Panc1 (cell line): ENCODE data around the gene UBE2J1.

Experiments
- TF ChIP-seq, protein P1 (sequence below): fragments of 450-650 bp; IDR thresholded peaks from 2 replicates; pipeline ENCODE4 v1.5.1; 2017; ENCODE audit warnings: mild to moderate bottlenecking
- TF ChIP-seq, protein P2 (sequence below), 2 experiments: IDR thresholded peaks; 2 replicates each; pipeline ENCODE4 v1.6.1; 2011 to 2012; ENCODE audit warnings: low read depth in 2 of 2, control low read depth in 1 of 2, low read length in 1 of 2, mild to moderate bottlenecking in 1 of 2, moderate library complexity in 1 of 2; ENCODE audit not compliant: insufficient read depth in 1 of 2

DNA sequence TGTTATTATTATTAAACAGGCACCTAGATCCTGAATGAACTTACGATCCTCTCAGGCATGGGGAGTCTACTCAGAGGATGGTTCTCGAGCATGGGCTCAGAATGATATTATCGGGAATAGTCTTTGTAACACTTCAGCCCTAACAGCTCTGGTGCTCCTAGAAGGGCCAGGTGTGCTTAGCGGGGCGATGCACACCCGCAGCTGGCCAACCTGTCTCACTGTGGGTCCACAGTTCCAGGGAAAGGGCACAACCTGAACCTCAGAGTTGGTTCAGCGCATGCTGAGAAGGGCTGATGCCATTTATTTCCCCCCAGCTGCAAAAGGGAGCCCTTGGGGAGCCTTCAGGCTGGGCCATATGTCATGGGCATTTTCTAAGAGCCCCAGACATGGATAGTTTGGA is 33.3 kb upstream of the UBE2J1 start:
- TF ChIP-seq, protein P1, sequence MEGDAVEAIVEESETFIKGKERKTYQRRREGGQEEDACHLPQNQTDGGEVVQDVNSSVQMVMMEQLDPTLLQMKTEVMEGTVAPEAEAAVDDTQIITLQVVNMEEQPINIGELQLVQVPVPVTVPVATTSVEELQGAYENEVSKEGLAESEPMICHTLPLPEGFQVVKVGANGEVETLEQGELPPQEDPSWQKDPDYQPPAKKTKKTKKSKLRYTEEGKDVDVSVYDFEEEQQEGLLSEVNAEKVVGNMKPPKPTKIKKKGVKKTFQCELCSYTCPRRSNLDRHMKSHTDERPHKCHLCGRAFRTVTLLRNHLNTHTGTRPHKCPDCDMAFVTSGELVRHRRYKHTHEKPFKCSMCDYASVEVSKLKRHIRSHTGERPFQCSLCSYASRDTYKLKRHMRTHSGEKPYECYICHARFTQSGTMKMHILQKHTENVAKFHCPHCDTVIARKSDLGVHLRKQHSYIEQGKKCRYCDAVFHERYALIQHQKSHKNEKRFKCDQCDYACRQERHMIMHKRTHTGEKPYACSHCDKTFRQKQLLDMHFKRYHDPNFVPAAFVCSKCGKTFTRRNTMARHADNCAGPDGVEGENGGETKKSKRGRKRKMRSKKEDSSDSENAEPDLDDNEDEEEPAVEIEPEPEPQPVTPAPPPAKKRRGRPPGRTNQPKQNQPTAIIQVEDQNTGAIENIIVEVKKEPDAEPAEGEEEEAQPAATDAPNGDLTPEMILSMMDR = no peak
- TF ChIP-seq, protein P2, sequence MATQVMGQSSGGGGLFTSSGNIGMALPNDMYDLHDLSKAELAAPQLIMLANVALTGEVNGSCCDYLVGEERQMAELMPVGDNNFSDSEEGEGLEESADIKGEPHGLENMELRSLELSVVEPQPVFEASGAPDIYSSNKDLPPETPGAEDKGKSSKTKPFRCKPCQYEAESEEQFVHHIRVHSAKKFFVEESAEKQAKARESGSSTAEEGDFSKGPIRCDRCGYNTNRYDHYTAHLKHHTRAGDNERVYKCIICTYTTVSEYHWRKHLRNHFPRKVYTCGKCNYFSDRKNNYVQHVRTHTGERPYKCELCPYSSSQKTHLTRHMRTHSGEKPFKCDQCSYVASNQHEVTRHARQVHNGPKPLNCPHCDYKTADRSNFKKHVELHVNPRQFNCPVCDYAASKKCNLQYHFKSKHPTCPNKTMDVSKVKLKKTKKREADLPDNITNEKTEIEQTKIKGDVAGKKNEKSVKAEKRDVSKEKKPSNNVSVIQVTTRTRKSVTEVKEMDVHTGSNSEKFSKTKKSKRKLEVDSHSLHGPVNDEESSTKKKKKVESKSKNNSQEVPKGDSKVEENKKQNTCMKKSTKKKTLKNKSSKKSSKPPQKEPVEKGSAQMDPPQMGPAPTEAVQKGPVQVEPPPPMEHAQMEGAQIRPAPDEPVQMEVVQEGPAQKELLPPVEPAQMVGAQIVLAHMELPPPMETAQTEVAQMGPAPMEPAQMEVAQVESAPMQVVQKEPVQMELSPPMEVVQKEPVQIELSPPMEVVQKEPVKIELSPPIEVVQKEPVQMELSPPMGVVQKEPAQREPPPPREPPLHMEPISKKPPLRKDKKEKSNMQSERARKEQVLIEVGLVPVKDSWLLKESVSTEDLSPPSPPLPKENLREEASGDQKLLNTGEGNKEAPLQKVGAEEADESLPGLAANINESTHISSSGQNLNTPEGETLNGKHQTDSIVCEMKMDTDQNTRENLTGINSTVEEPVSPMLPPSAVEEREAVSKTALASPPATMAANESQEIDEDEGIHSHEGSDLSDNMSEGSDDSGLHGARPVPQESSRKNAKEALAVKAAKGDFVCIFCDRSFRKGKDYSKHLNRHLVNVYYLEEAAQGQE (IDR thresholded peaks at IDR 0.05; ENCODE audit: insufficient read depth in 1 of 2, low read depth in 2 of 2, low read length in 1 of 2) = no peak
